ENCODE data around the gene GHR.

GHR gene

GRCh38 chr5:42390115-42390514 lies 33.1 kb upstream of the GHR start:
- Histone ChIP-seq H3K79me1 (ENCODE audit: low read length) (no peaks in the 10 kb centered on the region), H3K27me3 (ENCODE audit: insufficient read depth, low read length, poor library complexity) (no peaks in the 10 kb centered on the region), H3K79me2 (ENCODE audit: control insufficient read depth, insufficient read depth, low read length) (no peaks in the 10 kb centered on the region), H3K9ac (ENCODE audit: low read length) (no peak overlapping the region), H3K18ac (ENCODE audit: low read length) (no peak overlapping the region), H2BK15ac (replicated peaks; ENCODE audit: low read depth) (no peak overlapping the region), H3K4ac (ENCODE audit: low read depth, low read length) (no peak overlapping the region), H2BK5ac (ENCODE audit: low read length) (no peak overlapping the region), H3K4me2 (ENCODE audit: low read length) (no peak overlapping the region), H3K4me1 (ENCODE audit: control insufficient read depth, low read depth, low read length) (no peaks in the 10 kb centered on the region), H4K5ac (ENCODE audit: low read length) (no peak overlapping the region), H3K4me3 (ENCODE audit: low read length) (no peak overlapping the region), H3K23ac (ENCODE audit: low read length) (no peak overlapping the region), H3K27ac (ENCODE audit: low read depth, low read length) (no peak overlapping the region), H2BK120ac (ENCODE audit: low read depth, low read length) (no peak overlapping the region), H3K36me3 (ENCODE audit: control insufficient read depth, insufficient read depth, low read length) (no peaks in the 10 kb centered on the region), H4K8ac (ENCODE audit: low read depth, low read length) (no peak overlapping the region), H3K56ac (ENCODE audit: low read length) (no peak overlapping the region), H2AK5ac (ENCODE audit: low read length) (no peak overlapping the region)
- WGBS (ENCODE audit: extremely low coverage, insufficient coverage, low lambda C conversion rate) = no CpG with 5 or more reads among the region's 5 CpGs
- no peak for DNase-seq

GRCh38 chr5:42392917-42393316 lies 30.3 kb upstream of the GHR start:
- Histone ChIP-seq H4K5ac (ENCODE audit: low read length) (no peak overlapping the region), H3K79me1 (ENCODE audit: low read length) (no peaks in the 10 kb centered on the region), H2BK15ac (replicated peaks; ENCODE audit: low read depth) (no peak overlapping the region), H3K4ac (ENCODE audit: low read depth, low read length) (no peak overlapping the region), H3K4me3 (ENCODE audit: low read length) (no peak overlapping the region), H2AK5ac (ENCODE audit: low read length) (no peak overlapping the region), H3K23ac (ENCODE audit: low read length) (no peak overlapping the region), H3K18ac (ENCODE audit: low read length) (no peak overlapping the region), H3K56ac (ENCODE audit: low read length) (no peak overlapping the region), H3K36me3 (ENCODE audit: control insufficient read depth, insufficient read depth, low read length) (no peaks in the 10 kb centered on the region), H4K8ac (ENCODE audit: low read depth, low read length) (no peak overlapping the region), H3K4me2 (ENCODE audit: low read length) (no peak overlapping the region), H3K9ac (ENCODE audit: low read length) (no peak overlapping the region), H2BK120ac (ENCODE audit: low read depth, low read length) (no peak overlapping the region), H3K4me1 (ENCODE audit: control insufficient read depth, low read depth, low read length) (no peaks in the 10 kb centered on the region), H2BK5ac (ENCODE audit: low read length) (no peak overlapping the region), H3K27ac (ENCODE audit: low read depth, low read length) (no peak overlapping the region), H3K79me2 (ENCODE audit: control insufficient read depth, insufficient read depth, low read length) (no peaks in the 10 kb centered on the region), H3K27me3 (ENCODE audit: insufficient read depth, low read length, poor library complexity) (no peaks in the 10 kb centered on the region)
- no peak for DNase-seq
- whole genome bisulfite sequencing (ENCODE audit: extremely low coverage, insufficient coverage, low lambda C conversion rate) = no CpG with 5 or more reads among the region's 2 CpGs

GRCh38 chr5:42396111-42396510 lies 27.1 kb upstream of the GHR start:
- Histone ChIP-seq H3K23ac (ENCODE audit: low read length) (no peak overlapping the region), H2AK5ac (ENCODE audit: low read length) (no peak overlapping the region), H3K36me3 (ENCODE audit: control insufficient read depth, insufficient read depth, low read length) (no peaks in the 10 kb centered on the region), H3K79me2 (ENCODE audit: control insufficient read depth, insufficient read depth, low read length) (no peaks in the 10 kb centered on the region), H3K9ac (ENCODE audit: low read length) (no peak overlapping the region), H2BK15ac (replicated peaks; ENCODE audit: low read depth) (no peak overlapping the region), H3K56ac (ENCODE audit: low read length) (no peak overlapping the region), H4K5ac (ENCODE audit: low read length) (no peak overlapping the region), H3K27ac (ENCODE audit: low read depth, low read length) (no peak overlapping the region), H3K4me2 (ENCODE audit: low read length) (no peak overlapping the region), H3K18ac (ENCODE audit: low read length) (no peak overlapping the region), H3K4me3 (ENCODE audit: low read length) (no peak overlapping the region), H3K4ac (ENCODE audit: low read depth, low read length) (no peak overlapping the region), H3K4me1 (ENCODE audit: control insufficient read depth, low read depth, low read length) (no peaks in the 10 kb centered on the region), H2BK120ac (ENCODE audit: low read depth, low read length) (no peak overlapping the region), H3K79me1 (ENCODE audit: low read length) (no peaks in the 10 kb centered on the region), H4K8ac (ENCODE audit: low read depth, low read length) (no peak overlapping the region), H3K27me3 (ENCODE audit: insufficient read depth, low read length, poor library complexity) (no peaks in the 10 kb centered on the region), H2BK5ac (ENCODE audit: low read length) (no peak overlapping the region)
- WGBS (ENCODE audit: extremely low coverage, insufficient coverage, low lambda C conversion rate) = no CpG with 5 or more reads among the region's 5 CpGs
- no peak for DNase-seq

DNA sequence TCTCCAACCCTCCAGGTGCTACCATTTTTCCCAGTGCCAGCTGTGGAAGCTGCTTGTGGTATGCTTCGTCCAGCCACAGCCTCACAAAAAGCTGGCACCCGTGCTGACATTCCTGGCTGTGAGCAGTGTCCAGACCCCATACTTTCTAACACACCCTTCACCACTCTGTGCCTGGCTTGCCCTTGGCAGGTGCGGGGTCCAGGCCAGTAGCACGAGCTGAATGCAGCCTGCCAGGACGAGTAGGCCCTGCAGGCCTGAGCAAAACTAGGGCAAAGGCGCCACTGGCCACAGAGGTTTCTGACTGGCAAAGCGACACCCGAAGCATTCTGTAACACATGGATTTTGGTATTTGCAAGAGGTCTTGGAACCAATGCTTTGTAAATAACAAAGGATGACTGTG lies 26.0 kb upstream of the GHR start:
- no peak overlapping the region for H2BK120ac ChIP-seq (ENCODE audit: low read depth, low read length)
- no peak overlapping the region for H3K27ac ChIP-seq (ENCODE audit: low read depth, low read length)
- H3K4me3 ChIP-seq (ENCODE audit: low read length) = no peak overlapping the region
- no peak overlapping the region for H3K56ac ChIP-seq (ENCODE audit: low read length)
- no peak overlapping the region for H3K9ac ChIP-seq (ENCODE audit: low read length)
- no peak for DNase-seq
- H2BK5ac ChIP-seq (ENCODE audit: low read length) = no peak overlapping the region
- H3K79me2 ChIP-seq (ENCODE audit: control insufficient read depth, insufficient read depth, low read length) = no peaks in the 10 kb centered on the region
- H2AK5ac ChIP-seq (ENCODE audit: low read length) = no peak overlapping the region
- no peak overlapping the region for H2BK15ac ChIP-seq (replicated peaks; ENCODE audit: low read depth)
- no peaks in the 10 kb centered on the region for H3K79me1 ChIP-seq (ENCODE audit: low read length)
- no peak overlapping the region for H4K5ac ChIP-seq (ENCODE audit: low read length)
- no peaks in the 10 kb centered on the region for H3K36me3 ChIP-seq (ENCODE audit: control insufficient read depth, insufficient read depth, low read length)
- WGBS (ENCODE audit: extremely low coverage, insufficient coverage, low lambda C conversion rate) = no CpG with 5 or more reads among the region's 8 CpGs
- H3K18ac ChIP-seq (ENCODE audit: low read length) = no peak overlapping the region
- H3K4ac ChIP-seq (ENCODE audit: low read depth, low read length) = no peak overlapping the region
- no peaks in the 10 kb centered on the region for H3K4me1 ChIP-seq (ENCODE audit: control insufficient read depth, low read depth, low read length)
- H3K4me2 ChIP-seq (ENCODE audit: low read length) = no peak overlapping the region
- H3K23ac ChIP-seq (ENCODE audit: low read length) = no peak overlapping the region
- no peak overlapping the region for H4K8ac ChIP-seq (ENCODE audit: low read depth, low read length)
- no peaks in the 10 kb centered on the region for H3K27me3 ChIP-seq (ENCODE audit: insufficient read depth, low read length, poor library complexity)

- Histone ChIP-seq H2AK5ac (ENCODE audit: low read length) (no peak overlapping the region), H3K4me1 (ENCODE audit: control insufficient read depth, low read depth, low read length) (no peaks in the 10 kb centered on the region), H3K18ac (ENCODE audit: low read length) (no peak overlapping the region), H3K23ac (ENCODE audit: low read length) (no peak overlapping the region), H3K27ac (ENCODE audit: low read depth, low read length) (no peak overlapping the region), H2BK15ac (replicated peaks; ENCODE audit: low read depth) (no peak overlapping the region), H2BK120ac (ENCODE audit: low read depth, low read length) (no peak overlapping the region), H4K5ac (ENCODE audit: low read length) (no peak overlapping the region), H3K56ac (ENCODE audit: low read length) (no peak overlapping the region), H3K27me3 (ENCODE audit: insufficient read depth, low read length, poor library complexity) (no peaks in the 10 kb centered on the region), H3K4me2 (ENCODE audit: low read length) (no peak overlapping the region), H4K8ac (ENCODE audit: low read depth, low read length) (no peak overlapping the region), H3K9ac (ENCODE audit: low read length) (no peak overlapping the region), H3K4me3 (ENCODE audit: low read length) (no peak overlapping the region), H2BK5ac (ENCODE audit: low read length) (no peak overlapping the region), H3K79me1 (ENCODE audit: low read length) (no peaks in the 10 kb centered on the region), H3K79me2 (ENCODE audit: control insufficient read depth, insufficient read depth, low read length) (no peaks in the 10 kb centered on the region), H3K36me3 (ENCODE audit: control insufficient read depth, insufficient read depth, low read length) (no peaks in the 10 kb centered on the region), H3K4ac (ENCODE audit: low read depth, low read length) (no peak overlapping the region)
- no peak for DNase-seq
- WGBS (ENCODE audit: extremely low coverage, insufficient coverage, low lambda C conversion rate) = no CpG with 5 or more reads among the region's 2 CpGs
These were observed 23.5 kb upstream of the GHR start for GRCh38 chr5:42399702-42400101.

DNA sequence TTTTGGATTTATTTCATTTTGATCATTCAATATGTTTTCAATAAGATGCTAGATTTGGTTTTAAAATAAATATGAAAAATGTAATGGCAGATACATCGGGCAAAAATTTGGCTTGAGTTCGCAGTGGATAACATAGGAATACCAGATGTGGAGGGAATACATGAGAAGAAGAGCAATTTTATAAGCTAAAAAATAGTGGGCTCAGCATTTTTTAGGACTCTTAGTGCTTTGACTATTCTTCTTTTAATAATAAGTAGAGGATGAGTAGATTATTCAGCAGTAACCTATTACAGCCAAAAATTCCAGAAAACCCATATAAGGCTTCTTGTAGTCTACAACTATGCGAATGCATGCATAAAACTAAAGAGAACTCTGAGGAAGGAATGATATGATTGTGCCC lies 22.8 kb upstream of the GHR start:
- Histone ChIP-seq H3K23ac (ENCODE audit: low read length) (no peak overlapping the region), H3K79me2 (ENCODE audit: control insufficient read depth, insufficient read depth, low read length) (no peaks in the 10 kb centered on the region), H3K9ac (ENCODE audit: low read length) (no peak overlapping the region), H3K27me3 (ENCODE audit: insufficient read depth, low read length, poor library complexity) (no peaks in the 10 kb centered on the region), H3K36me3 (ENCODE audit: control insufficient read depth, insufficient read depth, low read length) (no peaks in the 10 kb centered on the region), H3K4me1 (ENCODE audit: control insufficient read depth, low read depth, low read length) (no peaks in the 10 kb centered on the region), H3K18ac (ENCODE audit: low read length) (no peak overlapping the region), H3K4me2 (ENCODE audit: low read length) (no peak overlapping the region), H2AK5ac (ENCODE audit: low read length) (no peak overlapping the region), H3K27ac (ENCODE audit: low read depth, low read length) (no peak overlapping the region), H3K79me1 (ENCODE audit: low read length) (no peaks in the 10 kb centered on the region), H3K56ac (ENCODE audit: low read length) (no peak overlapping the region), H2BK15ac (replicated peaks; ENCODE audit: low read depth) (no peak overlapping the region), H3K4ac (ENCODE audit: low read depth, low read length) (no peak overlapping the region), H2BK5ac (ENCODE audit: low read length) (no peak overlapping the region), H4K8ac (ENCODE audit: low read depth, low read length) (no peak overlapping the region), H3K4me3 (ENCODE audit: low read length) (no peak overlapping the region), H4K5ac (ENCODE audit: low read length) (no peak overlapping the region), H2BK120ac (ENCODE audit: low read depth, low read length) (no peak overlapping the region)
- DNase-seq = no peak
- WGBS (ENCODE audit: extremely low coverage, insufficient coverage, low lambda C conversion rate) = 100% methylated on average over 1 of the region's 3 CpGs
